ENCODE data around the gene CDC25B.

The CDC25B gene

GRCh38 chr20:3766422-3767109, 29.5 kb upstream of the CDC25B start:
- Histone ChIP-seq H2AFZ (ENCODE audit: low read length) (no peak overlapping the region), H3K79me2 (ENCODE audit: insufficient read depth, low read length) (peaks cover 14% of the 10 kb centered on the region; the same call in 1 of the 2 replicates), H3K9me3 (ENCODE audit: insufficient read depth, low read depth, low read length) (no peaks in the 10 kb centered on the region), H3K4me1 (ENCODE audit: insufficient read depth, low read length, poor library complexity, severe bottlenecking) (peaks cover 40% of the 10 kb centered on the region), H3K9ac (ENCODE audit: low read depth, low read length, poor library complexity, severe bottlenecking) (peak overlapping the region; percentile 87), H3K9me2 (replicated peaks; ENCODE audit: low read depth, low read length) (no peaks in the 10 kb centered on the region), H3K4me3 (ENCODE audit: low read length, poor library complexity, severe bottlenecking) (peak overlapping the region; percentile 81), H3K4me2 (ENCODE audit: low read depth, low read length, poor library complexity, severe bottlenecking) (peak overlapping the region; percentile 99), H3F3A (ENCODE audit: low read depth) (no peaks in the 10 kb centered on the region), H3K27me3 (ENCODE audit: insufficient read depth, low read length, poor library complexity, severe bottlenecking) (no peaks in the 10 kb centered on the region), H3K36me3 (ENCODE audit: insufficient read depth, low read length) (no peaks in the 10 kb centered on the region), H4K20me1 (ENCODE audit: insufficient read depth, low read length, poor library complexity, severe bottlenecking) (no peaks in the 10 kb centered on the region)
- TF ChIP-seq EZH2phosphoT487 (IDR thresholded peaks at IDR 0.05; ENCODE audit: borderline replicate concordance), result no peak
- no peak for TF ChIP-seq CTCF (conservative IDR thresholded peaks at IDR 0.05; ENCODE audit: low read length)

DNA sequence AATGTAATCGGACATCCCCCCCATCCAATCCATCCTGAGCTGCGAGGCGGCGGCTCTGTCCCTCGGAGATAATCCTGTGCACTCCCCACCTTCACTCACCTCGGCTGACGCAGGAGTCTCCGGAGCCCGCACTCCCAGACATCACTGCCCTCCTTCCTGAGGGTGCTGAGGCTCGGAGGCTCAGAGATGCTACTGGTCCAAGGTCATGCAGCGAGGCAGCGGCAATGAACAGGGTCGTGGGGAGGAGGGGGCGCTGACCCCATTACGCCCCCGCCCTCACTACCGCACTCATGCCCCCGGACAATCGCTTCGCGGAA, 29.0 kb upstream of the CDC25B start:
- peak overlapping the region; percentile 96 for H2AFZ ChIP-seq (ENCODE audit: low read length)
- H3K4me3 ChIP-seq (ENCODE audit: low read length, poor library complexity, severe bottlenecking), result peak overlapping the region; percentile 81
- H3K79me2 ChIP-seq (ENCODE audit: insufficient read depth, low read length), result peaks cover 14% of the 10 kb centered on the region; the same call in 1 of the 2 replicates
- peak overlapping the region; percentile 87 for H3K9ac ChIP-seq (ENCODE audit: low read depth, low read length, poor library complexity, severe bottlenecking)
- peaks cover 40% of the 10 kb centered on the region for H3K4me1 ChIP-seq (ENCODE audit: insufficient read depth, low read length, poor library complexity, severe bottlenecking)
- no peaks in the 10 kb centered on the region for H3K36me3 ChIP-seq (ENCODE audit: insufficient read depth, low read length)
- peak overlapping the region; percentile 99 for H3K4me2 ChIP-seq (ENCODE audit: low read depth, low read length, poor library complexity, severe bottlenecking)
- no peaks in the 10 kb centered on the region for H3F3A ChIP-seq (ENCODE audit: low read depth)
- TF ChIP-seq EZH2phosphoT487 (IDR thresholded peaks at IDR 0.05; ENCODE audit: borderline replicate concordance) (no peak), CTCF (conservative IDR thresholded peaks at IDR 0.05; ENCODE audit: low read length) (no peak)
- H3K27me3 ChIP-seq (ENCODE audit: insufficient read depth, low read length, poor library complexity, severe bottlenecking), result no peaks in the 10 kb centered on the region
- H4K20me1 ChIP-seq (ENCODE audit: insufficient read depth, low read length, poor library complexity, severe bottlenecking), result no peaks in the 10 kb centered on the region
- no peaks in the 10 kb centered on the region for H3K9me3 ChIP-seq (ENCODE audit: insufficient read depth, low read depth, low read length)
- no peaks in the 10 kb centered on the region for H3K9me2 ChIP-seq (replicated peaks; ENCODE audit: low read depth, low read length)

- TF ChIP-seq EZH2phosphoT487 (IDR thresholded peaks at IDR 0.05; ENCODE audit: borderline replicate concordance), result no peak
- no peak; the same call in 1 of the 2 replicates for TF ChIP-seq CTCF (conservative IDR thresholded peaks at IDR 0.05; ENCODE audit: low read length)
- peak within 1 kb of the TSS; percentile 96 for H2AFZ ChIP-seq (ENCODE audit: low read length)
- H4K20me1 ChIP-seq (ENCODE audit: insufficient read depth, low read length, poor library complexity, severe bottlenecking), result no peaks in the 10 kb centered on the region
- H3K4me2 ChIP-seq (ENCODE audit: low read depth, low read length, poor library complexity, severe bottlenecking), result peak within 1 kb of the TSS; percentile 99
- H3K27me3 ChIP-seq (ENCODE audit: insufficient read depth, low read length, poor library complexity, severe bottlenecking), result no peaks in the 10 kb centered on the region
- H3K4me3 ChIP-seq (ENCODE audit: low read length, poor library complexity, severe bottlenecking), result peak within 1 kb of the TSS; percentile 81
- peaks cover 40% of the 10 kb centered on the region for H3K4me1 ChIP-seq (ENCODE audit: insufficient read depth, low read length, poor library complexity, severe bottlenecking)
- H3F3A ChIP-seq (ENCODE audit: low read depth), result no peaks in the 10 kb centered on the region
- H3K9ac ChIP-seq (ENCODE audit: low read depth, low read length, poor library complexity, severe bottlenecking), result peak within 1 kb of the TSS; percentile 87
- H3K79me2 ChIP-seq (ENCODE audit: insufficient read depth, low read length), result peaks cover 14% of the 10 kb centered on the region; the same call in 1 of the 2 replicates
- no peaks in the 10 kb centered on the region for H3K9me2 ChIP-seq (replicated peaks; ENCODE audit: low read depth, low read length)
- H3K9me3 ChIP-seq (ENCODE audit: insufficient read depth, low read depth, low read length), result no peaks in the 10 kb centered on the region
- no peaks in the 10 kb centered on the region for H3K36me3 ChIP-seq (ENCODE audit: insufficient read depth, low read length)
Measured at GRCh38 chr20:3767427-3768341, 28.4 kb upstream of the CDC25B start, which contains the start of gene ADISSP. TSS of gene ADISSP (minus strand) at chr20:3767753. CDS start at chr20:3760100, 7,653 bp downstream.
